Measurements from ENCODE around the gene DDX49.
"Not testable (repeated sequence)": the region's sequence is repeated elsewhere in the genome, so short reads cannot be mapped to it uniquely, and the experiment has no call there.

The DDX49 gene

DNA sequence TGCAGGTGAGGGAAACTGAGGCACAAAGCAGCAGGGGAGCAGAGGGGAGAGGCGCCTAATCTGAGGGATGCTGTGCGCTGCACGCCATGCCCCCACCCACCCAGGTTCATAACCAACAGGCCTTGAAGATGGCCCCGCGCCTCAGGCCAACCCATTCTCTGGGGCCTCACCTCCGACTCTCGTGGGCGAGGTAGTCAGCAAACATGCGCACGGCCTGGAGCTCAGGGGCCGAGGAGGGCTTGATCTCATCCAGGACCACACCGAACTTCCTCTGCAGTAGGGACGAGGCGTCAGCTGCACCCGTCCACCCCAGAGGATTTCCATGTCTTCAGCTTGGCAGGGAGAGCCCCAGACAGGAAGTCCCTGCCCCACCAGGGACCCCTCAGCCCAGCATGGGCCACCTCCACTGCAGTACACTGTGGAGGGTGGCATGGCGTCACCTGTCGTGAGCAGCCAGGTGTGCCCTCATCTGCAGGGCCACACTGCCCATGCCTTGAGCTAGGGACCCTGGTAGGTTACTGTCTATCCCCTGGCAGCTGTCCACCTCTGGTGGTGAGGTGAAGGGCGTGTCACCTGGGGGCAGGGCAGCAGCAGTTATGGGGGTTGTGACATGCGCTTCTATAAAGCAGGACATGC, 8.6 kb upstream of the DDX49 start:
- no peak for DNase-seq (ENCODE audit: low read depth)

DNA sequence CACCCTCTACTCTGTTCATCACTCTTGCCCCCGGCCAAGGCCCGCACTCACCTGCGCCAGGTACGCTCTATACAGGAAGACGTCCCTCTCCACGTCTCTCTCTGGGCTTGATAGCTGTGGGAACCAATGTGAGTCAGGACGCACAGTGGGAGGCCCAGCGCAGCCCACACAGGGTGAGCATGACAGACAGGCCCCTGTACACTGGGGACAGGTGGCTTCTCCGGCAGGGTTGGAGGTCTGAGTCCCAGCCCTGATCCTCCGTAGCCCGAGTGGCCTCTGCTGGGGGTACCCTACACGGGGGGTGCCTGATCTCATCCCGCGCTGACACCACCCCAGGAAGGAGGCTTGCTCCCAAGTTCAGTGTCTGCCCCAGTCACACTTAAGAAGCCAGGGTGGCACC, 6.6 kb upstream of the DDX49 start:
- no peak for DNase-seq (ENCODE audit: low read depth)

DNA sequence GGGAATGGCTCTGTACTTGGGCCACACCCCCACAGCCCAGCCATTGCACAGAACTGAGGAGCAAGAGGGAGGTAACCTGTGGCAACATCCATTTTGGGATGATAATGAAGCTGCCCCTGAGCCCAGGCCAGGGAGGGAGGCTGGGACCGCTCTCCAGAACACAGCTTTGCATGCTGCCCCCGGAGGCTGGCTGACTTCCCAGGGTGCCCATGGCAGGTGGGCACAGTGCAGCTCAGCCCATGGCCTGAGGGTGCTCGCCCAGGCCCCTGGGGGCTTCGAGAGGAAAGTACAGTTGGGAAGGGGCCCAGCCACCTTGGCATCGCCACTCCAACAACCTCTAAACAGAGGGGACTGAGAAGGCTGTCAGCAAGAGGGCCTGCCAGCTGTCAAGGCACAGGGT, 6.0 kb upstream of the DDX49 start:
- no peak for DNase-seq (ENCODE audit: low read depth)

DNA sequence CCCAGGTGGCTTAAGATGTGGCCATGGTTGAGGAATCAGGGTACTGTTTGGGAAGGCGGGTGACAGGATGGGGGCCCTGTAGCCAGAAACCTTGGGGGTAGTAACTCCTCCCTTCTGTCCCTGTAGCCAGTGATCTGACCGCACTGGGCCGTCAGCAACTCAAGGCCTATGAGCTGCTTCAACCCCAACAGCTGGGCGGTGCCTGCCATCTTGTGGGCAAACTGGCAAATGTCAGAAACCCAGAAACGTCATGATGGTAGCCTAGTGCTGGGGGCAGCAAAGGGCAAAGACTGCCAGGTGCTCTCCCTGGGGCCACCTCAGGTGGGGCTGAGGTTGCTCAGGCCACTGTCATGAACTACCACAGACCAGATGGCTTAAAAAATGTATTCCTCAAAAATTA, 3.9 kb upstream of the DDX49 start:
- DNase-seq (ENCODE audit: low read depth): no peak

DNA sequence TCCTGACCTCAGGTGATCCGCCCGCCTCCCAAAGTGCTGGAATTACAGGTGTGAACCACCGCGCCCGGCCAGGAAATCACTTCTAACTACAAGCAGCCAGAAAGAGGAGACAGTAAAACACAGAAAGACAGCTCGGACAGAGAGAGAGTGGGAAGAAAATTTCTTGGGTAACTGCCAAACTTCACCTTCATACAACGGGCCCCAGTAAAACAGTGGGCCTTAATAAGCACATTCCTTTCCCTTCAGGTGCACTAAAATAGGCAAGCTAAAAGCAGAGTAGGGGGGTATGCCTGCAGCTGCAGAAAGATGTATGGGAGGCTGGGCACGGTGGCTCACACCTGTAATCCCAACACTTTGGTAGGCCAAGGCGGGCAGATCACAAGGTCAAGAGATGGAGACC, 1.9 kb upstream of the DDX49 start:
- DNase-seq (ENCODE audit: low read depth): not testable (repeated sequence)

DNA sequence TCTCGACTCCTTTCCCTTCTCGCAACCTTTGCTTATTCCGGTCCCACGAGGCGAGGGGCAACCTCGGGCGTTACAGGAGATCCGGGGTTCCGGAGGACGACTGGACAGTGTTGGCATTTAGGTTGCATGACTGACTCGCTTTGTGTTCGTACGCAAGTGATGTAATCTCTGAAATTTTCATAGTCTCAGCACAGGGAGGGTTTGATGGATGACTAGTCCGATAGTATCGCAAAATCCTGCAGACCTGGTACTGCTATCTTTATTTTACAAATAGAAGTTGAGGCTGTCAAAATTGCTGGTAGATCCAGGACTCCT, 342 bp downstream of the DDX49 start:
- DNase-seq (ENCODE audit: low read depth): no peak

DNA sequence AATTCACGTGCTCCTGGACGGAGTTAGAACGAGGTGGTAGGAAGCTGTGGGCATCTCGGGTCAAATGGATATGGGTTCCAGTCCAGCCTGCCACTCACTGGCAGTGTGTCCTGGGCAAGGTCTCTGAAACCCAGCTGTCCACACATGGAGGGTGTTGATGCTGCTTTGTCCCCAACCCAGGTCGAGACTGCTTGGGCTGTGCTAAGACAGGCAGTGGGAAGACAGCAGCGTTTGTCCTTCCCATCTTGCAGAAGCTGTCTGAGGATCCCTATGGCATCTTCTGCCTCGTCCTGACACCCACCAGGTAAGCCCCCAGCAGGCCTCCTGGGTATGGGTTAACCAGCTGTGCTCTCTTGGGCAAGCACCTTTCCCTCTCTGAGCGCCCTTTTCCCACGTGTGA, 885 bp downstream of the DDX49 start:
- no peak for DNase-seq (ENCODE audit: low read depth)

DNA sequence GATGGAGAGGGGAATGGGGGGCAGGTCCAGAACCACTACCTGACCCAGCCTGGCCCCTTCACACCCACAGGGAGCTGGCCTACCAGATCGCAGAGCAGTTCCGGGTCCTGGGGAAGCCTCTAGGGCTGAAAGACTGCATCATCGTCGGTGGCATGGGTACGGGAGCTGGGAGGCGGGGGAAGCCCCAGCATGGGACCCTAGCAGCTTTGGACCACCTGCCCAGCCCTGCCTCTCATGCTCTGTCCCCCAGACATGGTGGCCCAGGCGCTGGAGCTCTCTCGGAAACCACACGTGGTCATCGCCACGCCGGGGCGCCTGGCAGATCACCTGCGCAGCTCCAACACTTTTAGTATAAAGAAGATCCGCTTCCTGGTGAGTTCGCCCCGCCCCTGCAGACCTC, 2.1 kb downstream of the DDX49 start:
- no peak for DNase-seq (ENCODE audit: low read depth)

DNA sequence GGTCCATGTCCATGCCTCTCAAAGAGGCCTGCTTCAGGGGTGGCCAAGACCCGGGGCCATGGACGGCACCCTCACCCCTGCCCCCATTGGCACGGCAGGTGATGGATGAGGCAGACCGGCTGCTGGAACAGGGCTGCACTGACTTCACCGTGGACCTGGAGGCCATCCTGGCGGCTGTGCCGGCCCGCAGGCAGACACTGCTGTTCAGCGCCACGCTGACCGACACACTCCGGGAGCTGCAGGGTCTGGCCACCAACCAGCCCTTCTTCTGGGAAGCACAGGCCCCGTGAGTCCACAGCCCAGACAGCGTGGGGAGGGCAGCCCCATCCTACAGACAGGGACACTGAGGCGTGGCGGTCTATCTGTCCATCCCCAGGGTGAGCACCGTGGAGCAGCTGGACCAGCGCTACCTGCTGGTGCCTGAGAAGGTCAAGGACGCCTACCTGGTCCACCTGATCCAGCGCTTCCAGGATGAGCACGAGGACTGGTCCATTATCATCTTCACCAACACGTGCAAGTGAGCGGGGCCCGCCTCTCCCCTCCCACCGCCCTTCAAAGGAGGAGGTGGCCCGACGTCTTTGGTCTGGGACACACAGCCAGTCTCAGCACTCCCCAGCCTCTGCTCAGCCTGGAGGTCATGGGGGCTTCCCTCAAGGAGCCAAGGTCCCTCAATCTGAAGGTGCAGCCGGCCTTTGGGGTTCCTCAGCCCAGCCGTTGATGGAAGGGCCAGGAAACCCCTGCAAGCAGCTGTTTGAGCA, 2.9 kb downstream of the DDX49 start:
- no peak for DNase-seq (ENCODE audit: low read depth)

DNA sequence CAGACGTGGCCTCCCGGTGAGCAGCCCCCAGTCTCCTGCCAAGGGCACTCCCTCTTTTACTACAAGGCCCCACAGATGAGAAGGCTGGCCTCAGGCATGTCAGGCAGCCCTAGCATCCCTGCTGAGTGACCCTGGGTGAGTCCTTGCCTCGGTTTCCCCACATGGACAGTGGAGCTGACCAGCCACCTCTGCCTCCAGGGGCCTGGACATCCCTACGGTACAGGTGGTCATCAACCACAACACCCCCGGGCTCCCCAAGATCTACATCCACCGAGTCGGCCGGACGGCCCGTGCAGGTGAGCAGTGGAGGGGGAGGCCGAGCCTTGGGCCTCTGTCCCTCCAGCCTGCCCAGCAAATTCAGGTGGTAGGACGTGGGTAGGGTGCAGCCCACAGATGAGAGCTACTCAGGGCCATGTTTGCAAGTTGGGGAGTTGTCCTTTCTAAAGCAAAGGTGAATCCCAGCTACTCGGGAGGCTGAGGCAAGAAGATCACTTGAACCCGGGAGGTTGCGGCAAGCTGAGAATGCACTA, 5.2 kb downstream of the DDX49 start:
- no peak for DNase-seq (ENCODE audit: low read depth)

DNA sequence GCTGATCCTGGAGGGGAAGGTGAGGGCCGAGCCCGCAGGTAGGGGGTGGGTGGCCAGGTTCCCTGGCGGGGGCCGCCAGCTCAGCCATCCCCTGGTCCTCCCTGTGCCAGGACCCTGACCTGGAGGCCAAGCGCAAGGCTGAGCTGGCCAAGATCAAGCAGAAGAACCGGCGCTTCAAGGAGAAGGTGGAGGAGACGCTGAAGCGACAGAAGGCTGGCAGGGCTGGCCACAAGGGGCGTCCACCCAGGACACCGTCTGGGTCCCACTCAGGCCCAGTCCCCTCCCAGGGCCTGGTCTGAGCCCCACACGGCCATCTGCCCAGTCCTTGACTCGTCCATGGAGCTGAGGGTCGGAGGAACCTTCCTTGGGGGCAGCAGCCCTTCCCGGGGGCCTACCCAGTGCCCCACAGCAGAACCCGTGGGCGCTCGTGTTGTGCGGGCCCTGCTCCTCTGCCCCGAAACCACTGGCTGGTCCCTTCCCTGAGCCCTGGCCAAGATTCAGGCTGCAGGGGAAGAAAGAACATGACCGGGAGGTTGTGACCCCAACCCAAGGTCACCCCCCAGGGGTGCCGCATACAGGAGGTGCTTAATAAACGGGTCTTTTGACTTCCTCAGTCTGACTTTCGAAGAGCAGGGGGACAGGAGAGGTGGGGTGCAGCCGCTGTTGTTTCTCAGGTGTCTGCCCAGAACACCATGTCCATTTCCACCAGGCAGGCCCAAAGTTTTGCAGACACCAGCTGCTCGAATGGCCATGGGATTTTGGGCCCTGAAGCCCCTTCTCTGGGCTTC, 8.7 kb downstream of the DDX49 start:
- DNase-seq (ENCODE audit: low read depth): no peak

DNA sequence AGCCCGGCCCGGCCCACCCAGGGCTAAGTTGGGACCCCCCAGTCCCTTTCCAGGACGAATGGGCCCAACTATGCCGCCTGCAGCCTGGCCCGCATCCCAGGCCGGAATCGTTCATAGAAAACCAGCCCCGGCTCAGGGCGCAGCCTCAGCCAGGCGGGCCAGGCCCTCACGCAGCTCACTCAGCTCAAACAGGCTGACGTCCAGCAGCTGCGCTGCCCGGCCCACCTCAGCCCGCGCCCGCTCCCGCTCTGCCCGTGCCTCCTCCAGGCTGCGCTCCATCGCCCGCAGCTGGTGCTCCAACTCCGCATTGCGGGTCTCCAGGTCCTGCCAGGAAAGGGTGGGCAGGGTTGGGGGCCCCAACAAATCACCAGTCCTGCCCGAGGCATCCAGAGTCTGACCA, 9.8 kb downstream of the DDX49 start:
- DNase-seq (ENCODE audit: low read depth): no peak

DNA sequence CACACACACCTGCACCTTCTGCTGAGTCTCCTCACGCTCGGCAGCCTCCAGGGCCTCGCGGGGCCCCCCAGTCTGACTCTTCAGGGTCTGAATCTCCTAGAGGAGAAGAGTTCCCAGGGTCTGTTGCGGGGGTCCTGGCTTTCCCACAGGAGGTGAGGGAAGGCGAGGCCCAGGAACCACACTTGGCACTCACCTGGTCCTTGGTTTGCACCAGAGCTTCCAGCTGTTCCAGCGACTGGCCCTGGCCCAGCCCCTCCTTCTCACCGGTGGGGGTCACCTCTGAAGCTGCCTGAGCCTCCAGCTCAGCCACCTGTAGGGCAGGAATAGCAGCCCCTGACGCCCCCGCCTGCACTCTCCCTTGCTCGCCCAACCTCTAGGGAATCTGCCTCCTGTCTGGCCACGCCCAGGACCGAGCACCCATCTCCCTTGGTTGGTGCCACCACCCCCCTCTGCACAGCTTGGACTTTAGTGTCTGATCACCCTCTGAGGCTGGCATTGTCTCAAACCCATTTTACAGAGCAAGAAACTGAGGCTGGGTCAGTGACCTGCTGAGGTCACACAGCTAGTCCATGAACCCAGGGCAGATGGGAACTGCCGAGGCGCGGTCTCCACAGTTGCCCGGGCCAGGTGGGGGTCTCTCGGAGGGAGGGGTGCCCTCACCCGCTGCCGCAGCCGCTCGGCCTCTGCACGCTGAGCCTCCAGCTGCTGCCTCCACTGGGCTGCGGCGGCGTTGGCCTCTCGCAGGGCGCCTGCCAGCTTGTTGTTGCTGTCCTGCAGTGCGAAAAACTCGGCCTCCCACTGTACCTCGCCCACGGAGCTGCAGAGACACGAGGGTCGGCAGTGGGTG, 12.0 kb downstream of the DDX49 start:
- no peak for DNase-seq (ENCODE audit: low read depth)

DNA sequence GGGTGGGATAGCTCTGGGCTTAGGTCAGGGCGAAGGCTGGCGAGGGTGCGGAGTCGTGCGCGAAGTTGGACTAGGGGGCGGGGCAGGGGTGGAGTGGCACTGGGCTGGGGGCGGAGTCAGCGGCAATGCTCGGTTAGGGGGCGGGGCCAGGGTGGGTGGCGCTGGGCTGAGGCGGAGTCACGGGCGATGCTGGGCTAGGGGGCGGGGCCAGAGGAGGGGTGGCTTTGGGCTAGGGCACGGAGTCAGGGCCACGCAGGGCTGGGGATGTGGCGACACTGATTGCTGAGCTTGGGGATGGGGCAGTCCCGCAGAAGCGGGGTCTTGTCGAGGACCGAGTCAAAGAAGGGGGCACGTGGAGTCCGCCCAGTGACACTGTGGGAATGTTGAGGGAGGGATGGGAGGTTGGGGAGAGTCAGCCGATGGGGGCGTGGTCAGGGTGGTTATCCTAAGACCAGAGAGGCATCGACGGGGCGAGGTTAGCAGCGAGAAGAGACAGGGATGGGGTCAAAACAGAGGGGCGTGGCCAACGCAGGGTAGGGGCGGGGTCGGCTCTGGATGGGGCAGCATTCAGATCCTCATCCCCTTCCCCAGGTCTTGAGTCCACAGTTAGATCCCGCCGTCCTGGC, 12.8 kb downstream of the DDX49 start:
- peak; percentile 49 for DNase-seq (ENCODE audit: low read depth)

DNA sequence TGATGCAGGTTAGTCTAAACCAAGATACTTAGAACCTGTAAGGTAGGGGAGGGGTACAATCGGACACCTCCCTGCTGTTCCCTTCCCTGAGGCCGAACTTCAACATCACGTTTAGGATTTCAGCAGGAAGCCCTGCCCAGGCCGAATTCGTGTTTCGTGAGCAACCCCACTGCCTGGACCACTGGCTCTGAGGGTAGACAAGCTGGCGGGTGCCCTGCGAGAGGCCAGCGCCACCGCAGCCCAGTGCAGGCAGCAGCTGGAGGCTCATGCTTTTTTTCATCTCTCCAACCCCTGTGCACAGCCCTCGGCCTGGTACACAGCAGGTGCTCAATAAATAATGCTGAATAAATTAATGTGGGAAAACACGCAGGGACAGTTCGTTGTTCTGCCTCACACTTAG, 13.8 kb downstream of the DDX49 start:
- no peak for DNase-seq (ENCODE audit: low read depth)

DNA sequence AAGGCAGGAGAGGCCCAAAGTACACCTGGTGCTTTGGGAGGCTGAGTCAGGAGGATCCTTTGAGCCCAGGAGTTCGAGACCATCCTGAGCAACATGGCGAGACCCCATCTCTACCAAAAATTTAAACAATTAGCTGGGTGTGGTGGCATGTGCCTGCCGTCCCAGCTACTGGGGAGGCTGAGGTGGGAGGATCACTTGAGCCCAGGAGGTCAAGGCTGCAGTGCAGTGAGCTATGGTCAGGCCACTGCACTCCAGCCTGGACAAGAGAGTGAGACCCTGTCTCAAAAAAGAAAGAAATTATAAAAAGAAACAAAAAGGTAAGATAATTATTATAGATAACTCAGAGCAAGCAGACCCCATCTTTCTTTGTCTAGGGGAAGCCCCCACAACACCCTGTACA, 19.6 kb downstream of the DDX49 start:
- no peak for DNase-seq (ENCODE audit: low read depth)

DNA sequence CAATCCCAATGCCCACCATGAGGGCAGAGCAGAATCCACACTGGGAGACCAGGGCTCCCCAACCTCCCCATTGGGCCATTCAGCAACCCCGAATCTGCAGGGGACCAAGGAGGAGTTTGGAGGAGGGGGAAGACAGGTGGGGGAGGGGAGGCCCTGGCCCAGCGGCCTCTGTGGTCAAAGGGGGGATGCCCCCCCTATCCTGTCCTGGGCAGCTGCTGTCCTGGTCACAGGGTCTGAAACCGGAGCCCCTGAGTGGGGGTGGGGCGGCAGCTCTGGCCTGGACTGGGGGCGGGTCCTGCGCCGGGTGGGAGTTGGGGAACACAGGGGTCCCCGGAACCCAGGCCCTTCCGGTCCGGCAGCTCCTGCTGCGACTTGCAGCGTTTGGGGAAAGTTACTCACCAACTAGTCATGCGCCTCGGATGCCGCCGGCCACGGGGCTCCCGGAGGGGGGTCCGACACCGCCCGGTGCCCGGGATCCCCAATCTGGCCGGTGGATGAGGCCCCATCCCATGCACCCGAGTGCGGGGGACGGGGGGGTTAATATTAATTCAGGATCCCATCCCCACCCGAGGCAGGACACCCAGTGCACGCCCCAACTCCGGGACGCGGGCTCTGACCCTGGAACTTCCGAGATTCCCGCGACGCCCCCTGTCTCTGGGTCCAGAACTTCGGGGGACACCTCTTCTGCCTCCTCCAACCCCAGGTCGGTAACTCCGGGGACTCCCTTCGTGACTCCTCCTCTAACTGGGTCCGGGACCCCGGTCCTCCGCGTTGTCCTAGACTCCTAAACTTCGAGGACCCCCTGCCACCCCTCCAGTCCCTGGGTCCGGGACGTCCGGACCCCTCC, 20.6 kb downstream of the DDX49 start:
- no peak for DNase-seq (ENCODE audit: low read depth)

DNA sequence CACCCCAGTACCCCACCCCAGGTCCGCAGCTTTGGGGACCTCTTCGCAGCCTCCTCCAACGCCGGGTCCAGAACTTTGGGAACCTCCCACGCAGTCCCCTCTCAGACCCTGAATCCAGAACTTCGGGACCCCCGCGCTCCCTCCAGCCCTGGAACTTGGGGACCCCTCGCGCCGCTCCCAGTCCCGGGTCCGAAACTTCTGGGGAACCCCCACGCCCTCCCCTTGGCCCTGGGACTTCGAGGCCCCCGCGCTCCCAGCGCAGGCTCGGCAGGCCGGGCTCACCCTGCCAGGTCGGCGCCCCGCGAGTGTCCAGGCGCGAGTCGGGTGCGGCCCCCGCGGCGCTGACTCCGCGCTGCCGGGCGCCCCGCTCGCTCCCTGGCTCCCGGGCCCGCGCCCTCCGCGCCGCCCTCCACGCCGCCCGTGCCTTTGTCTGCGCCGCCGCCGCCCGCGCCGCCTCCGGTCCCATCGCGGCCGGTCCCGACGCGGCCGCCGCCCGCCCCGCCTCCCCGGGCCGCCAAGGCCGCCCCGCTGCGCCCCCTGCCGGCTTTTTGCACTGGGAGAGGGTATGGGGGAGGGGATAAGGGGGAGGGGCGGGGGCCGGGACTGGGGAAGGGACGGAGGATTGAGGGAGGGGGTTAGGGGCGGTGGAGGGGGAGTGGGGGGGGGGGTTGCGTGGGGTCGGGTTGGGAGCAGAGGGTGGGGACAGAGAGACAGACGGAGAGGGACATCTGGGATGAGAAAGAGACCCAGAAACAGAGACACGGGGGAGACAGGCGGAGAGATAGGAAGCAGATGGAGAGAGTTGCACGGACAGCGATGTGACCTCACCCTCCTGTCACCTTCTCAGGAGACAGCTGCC, 21.5 kb downstream of the DDX49 start, which contains the start of gene HOMER3:
Gene HOMER3 (minus strand): TSS at position 449 of the 859 bp plus-strand sequence. CDS start 2,235 bp downstream, outside the sequence.
- DNase-seq (ENCODE audit: low read depth): peak; percentile 55

DNA sequence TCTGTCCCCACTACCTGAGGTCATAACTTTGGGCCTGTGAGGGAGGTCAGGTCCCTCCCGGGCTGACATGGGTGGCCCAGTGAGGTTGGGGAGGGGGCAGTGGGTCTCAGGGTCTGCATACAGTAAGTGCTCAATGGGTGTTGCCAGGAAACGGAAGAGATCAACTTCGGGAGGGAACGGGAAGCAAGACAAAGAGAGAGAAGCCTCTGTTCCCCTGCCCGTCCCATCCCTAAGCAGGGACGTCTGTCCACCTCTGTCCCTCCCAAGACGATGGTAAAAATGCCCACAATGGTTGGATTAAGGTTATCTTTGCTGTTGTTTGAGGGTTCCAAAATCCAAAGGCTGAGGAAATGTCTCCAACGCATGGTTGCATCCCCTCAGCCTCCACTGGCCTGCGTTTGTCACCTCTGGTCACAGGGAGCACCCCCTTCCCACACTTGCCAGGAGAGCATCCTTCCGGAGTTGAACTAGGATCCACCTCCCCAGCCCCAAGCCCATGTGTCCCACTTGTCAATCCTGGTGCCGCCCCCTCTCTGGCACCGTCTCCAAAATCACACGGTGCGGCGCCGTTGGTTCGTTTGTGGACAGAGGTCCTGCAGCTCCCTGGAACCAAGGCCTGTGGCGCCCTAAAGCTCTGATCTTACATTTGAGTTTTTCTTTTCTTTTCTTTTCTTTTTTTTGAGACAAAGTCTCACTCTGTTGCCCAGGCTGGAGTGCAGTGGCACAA, 22.3 kb downstream of the DDX49 start:
- DNase-seq (ENCODE audit: low read depth): no peak

All from stimulated activated CD8-positive, alpha-beta memory T cell treated with anti-CD3 and anti-CD28 coated beads, Interleukin-12 subunit alpha, Interleukin-12 subunit beta, amount 100 ng/mL, for 4 hours (primary cell).